ENCODE results near the gene NIPBL.
"Not testable (repeated sequence)": the region's sequence is repeated elsewhere in the genome, so short reads cannot be mapped to it uniquely, and the experiment has no call there.

Gene NIPBL

GRCh38 chr5:36948650-36949049 lies 72.1 kb downstream of the NIPBL start:
- DNase-seq, result no peak

GRCh38 chr5:36949593-36949992 lies 73.0 kb downstream of the NIPBL start:
- no peak for DNase-seq

GRCh38 chr5:36950586-36951457 lies 74.3 kb downstream of the NIPBL start:
- no peak for DNase-seq

GRCh38 chr5:36953043-36953442 lies 76.5 kb downstream of the NIPBL start:
- DNase-seq, result no peak

- DNase-seq, result no peak
These were observed 81.5 kb downstream of the NIPBL start for GRCh38 chr5:36957953-36958537.

- DNase-seq, result no peak
These were observed 82.0 kb downstream of the NIPBL start for GRCh38 chr5:36958612-36959011.

GRCh38 chr5:36965179-36965578 lies 88.6 kb downstream of the NIPBL start:
- DNase-seq, result no peak

GRCh38 chr5:36969700-36970395 lies 93.3 kb downstream of the NIPBL start:
- DNase-seq, result no peak

- no peak for DNase-seq
These were observed 101.6 kb downstream of the NIPBL start for GRCh38 chr5:36978196-36978595.

GRCh38 chr5:36982146-36982545 lies 105.6 kb downstream of the NIPBL start:
- no peak for DNase-seq

- DNase-seq, result no peak
These were observed 108.8 kb downstream of the NIPBL start for GRCh38 chr5:36985387-36985786.

GRCh38 chr5:36988396-36988795 lies 111.8 kb downstream of the NIPBL start:
- no peak for DNase-seq

GRCh38 chr5:36998578-36998977 lies 122.0 kb downstream of the NIPBL start:
- no peak for DNase-seq

- no peak for DNase-seq
These were observed 125.7 kb downstream of the NIPBL start for GRCh38 chr5:37002176-37002751.

- DNase-seq, result no peak
These were observed 128.7 kb downstream of the NIPBL start for GRCh38 chr5:37005252-37005651.

GRCh38 chr5:37005946-37006540 lies 129.5 kb downstream of the NIPBL start:
- no peak for DNase-seq

GRCh38 chr5:37013181-37013580 lies 136.6 kb downstream of the NIPBL start:
- not testable (repeated sequence) for DNase-seq

- no peak for DNase-seq
These were observed 137.8 kb downstream of the NIPBL start for GRCh38 chr5:37014321-37014720.

- no peak for DNase-seq
These were observed 139.5 kb downstream of the NIPBL start for GRCh38 chr5:37015795-37016666.

- no peak for DNase-seq
These were observed 152.3 kb downstream of the NIPBL start for GRCh38 chr5:37028910-37029309.

- DNase-seq, result no peak
These were observed 152.9 kb downstream of the NIPBL start for GRCh38 chr5:37029436-37029835.

- DNase-seq, result no peak
These were observed 158.4 kb downstream of the NIPBL start for GRCh38 chr5:37034955-37035354.
